Activated CD4-positive, alpha-beta T cell treated with anti-CD3 and anti-CD28 coated beads, Interleukin-2, Interleukin-6, amounts not matched to agents 100 ng/mL and 50 ng/mL, durations not matched to agents 16 hours and 8 hours (primary cell): ENCODE measurements around the gene OPCML.
"Not testable (repeated sequence)": the region's sequence is repeated elsewhere in the genome, so short reads cannot be mapped to it uniquely, and the experiment has no call there.

Source experiments
- DNase-seq: peaks from one replicate; pipeline ENCODE4 v3.0.0-alpha.2; 2020

The OPCML gene

DNA sequence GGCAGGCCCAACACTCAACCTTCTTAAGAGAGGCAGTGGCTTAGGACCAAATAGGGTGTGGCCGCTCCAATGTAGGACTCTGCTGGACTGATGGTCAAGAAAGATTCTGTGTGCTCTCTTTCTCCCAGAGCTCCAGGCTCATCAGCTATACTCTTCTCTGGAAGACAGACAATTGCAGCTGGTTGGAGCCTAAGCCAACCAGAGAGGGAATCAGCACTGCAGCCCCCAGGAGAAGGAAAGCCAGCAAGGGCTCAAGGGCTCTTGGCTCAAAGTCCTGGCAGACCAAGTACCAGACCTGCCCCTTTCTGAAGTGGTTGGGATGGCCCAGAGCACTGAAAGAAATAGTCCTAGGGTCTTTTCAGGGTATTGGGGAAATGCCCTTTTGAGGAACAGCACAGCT, 1084.5 kb downstream of the OPCML start:
- DNase-seq, result no peak

DNA sequence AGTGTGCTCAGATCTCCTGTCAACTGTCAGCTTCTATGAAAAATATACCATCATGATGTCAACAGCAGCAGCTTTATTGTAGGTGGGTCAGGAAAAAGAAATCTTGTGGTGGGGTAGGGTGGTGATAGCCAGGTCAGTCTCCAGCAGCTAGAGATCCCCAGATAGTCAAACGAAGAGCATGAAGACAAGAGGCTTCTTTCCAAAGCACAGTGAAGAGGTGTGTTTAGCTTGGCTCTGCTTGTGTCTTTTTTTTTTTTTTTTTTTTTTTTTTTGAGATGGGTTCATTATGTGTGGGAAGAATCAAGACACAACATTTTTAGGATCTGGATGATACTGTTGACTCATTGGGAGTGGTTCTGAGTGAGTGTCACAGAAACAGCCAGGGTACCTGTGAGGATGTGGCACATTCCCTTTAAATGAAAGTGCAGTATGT, 1086.4 kb downstream of the OPCML start:
- DNase-seq, result no peak

DNA sequence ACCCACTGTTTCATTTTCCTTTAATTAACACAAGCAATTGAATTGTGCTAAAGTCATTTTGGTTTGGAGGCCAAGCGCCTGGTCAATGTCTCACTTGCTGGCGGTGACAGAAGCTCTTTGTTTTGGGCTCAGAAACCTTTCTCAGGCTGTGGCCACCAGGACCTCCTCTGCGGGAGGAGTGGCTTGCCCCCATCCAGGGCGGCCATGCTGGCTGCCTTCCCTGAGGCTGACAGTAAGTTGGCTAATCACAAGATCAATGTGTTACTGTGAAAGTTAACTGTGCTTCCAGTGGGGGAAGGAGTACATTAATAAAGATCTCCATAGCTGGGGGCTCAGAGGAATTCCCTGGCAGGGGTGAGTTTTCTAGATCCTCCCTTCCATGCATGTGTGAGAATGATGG, 1087.4 kb downstream of the OPCML start:
- DNase-seq, result no peak

DNA sequence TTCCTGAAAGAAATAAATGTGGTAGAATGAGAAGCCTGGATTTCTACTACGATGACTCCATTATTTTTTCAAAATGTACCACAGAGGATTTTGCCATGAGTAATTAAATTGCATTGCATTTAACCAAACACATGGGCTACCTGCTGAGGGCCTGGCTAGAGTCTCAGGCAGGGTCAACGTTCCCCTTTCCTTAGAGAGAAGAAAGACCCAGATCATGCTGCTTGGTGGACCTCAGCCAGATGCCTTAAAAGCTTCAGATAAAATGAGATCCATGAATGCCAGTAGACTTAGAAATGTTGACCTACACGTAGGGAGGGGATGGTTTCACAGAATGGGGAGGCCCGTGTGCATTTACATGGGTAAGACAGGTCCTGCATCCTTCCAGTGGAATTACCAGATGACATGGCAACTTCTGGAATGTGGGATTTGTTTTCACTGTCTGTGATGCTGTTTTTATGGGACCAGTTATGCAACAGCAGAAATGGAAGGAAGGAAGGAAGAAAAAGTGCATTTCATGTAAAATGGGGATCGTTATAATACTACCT, 1092.5 kb downstream of the OPCML start:
- DNase-seq, result no peak

DNA sequence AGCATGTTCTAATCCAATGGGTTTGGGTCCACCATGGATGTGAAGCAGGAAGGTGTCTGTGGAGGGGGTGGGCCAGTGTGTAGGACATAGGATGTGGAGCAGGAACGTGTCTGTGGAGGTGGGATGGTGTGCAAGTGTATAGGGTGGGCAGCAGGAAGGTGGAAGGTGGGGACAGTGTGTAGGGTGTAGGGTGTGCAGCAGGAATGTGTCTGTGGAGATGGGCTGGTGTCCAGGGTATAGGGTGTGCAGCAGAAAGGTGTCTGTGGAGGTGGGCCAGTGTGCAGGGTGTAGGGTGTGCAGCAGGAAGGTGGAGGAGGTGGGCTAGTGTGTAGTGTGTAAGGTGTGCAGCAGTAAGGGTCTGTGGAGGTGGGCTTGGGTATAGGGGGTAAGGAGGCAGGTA, 1093.9 kb downstream of the OPCML start:
- no peak for DNase-seq

DNA sequence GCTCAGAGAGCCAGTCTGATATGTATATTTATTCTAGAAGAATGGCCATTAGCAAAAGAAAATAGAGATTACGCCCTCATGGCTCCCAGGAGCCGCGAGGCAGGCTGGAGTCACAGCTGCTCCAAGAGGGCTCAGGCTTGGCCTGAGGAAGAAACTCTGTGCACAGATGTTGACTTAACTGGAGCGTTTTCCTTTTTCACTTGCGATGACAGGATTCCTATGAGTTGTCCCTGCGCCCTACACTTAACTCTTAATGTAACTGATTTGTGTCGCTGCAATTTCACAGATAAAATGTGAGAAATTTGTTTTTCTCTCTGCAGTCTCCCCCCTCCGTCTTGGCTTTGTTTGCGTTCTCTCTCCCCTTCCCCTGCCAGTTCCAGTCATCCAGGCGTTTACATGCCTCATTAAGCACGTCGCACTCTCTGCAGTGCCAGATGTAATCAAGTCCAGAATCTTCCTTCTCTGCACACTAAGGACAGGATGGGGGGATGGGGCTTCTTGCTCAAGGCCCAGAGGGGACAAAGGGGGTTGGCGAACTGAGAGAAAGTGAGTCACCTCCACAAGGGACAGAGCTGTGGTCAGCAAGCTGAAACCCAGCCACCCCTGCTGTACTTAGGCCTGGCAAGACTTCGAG, 1101.8 kb downstream of the OPCML start:
- DNase-seq, result no peak

DNA sequence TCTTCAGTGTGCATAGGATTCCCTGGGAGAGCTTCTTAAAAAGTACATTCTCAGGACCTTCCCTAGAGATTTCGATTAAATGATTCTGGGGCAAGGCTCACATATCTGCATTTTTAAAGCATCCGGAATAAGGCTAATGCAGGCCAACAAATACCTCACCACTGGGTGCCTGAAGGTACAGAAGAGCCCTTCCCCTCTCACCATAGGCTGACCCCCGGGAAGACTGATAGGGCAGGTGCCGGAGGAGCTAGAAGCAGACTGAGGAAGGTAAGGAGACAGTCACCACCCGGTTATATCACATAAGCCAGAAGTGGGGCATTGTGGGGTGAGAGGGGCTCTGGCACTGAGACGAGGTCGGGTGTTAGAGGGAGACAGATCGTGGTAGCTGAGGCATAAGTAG, 1102.6 kb downstream of the OPCML start:
- no peak for DNase-seq

DNA sequence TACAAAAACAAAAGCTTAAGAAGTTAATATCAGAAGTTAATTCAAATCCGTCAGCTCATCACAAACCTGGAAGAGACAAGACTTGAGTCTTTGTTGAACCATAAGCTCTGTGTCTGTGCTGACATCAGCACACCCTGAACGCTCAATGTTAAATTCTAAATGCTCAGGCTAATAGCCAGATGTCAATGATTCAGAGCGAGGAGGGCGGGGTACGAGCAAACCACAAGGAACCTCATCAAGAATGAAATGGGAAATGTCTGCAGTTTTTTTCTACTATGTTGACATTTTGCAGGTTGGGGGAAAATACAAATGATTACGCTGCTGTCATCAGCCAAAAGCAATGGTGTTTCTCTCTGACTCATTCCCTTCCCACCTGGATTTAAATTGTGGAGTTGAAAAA, 1104.7 kb downstream of the OPCML start:
- no peak for DNase-seq

DNA sequence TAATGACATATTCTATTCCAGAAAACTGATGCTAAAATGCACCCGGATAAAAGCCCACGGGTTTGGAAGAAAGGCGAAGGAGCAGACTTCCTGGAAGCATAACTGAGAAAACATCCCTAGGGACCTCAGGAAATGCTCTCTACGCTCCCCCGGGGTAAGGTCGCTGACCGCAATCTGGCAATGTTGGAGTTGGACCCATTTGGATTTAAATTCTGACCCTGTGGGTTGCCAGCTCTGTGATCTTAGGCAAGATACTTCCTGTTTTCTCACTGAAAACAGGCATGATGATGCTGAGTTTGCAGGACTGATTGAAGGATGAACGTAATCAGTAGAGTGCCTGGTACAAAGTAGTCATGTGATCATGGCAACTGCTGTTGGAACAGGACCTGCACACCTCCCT, 1107.9 kb downstream of the OPCML start:
- no peak for DNase-seq

DNA sequence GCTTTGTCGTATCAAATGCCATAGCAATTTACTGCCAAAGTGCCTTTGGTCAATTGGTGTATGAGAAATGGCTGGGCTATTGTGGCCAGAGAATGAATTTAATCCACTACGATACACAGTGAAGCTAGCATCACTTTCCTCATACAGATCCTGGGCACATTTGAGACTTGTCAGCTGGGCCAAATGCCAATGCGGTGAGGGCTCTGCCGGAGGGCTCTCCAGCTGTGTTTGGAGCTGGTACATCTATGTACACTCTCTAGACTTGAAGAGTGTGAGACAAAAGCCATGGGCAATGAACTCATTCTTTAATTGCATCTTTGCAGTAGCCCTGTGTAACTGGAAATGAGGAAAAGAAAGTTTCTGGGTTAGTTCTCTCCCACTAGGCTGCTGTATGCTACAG, 1109.0 kb downstream of the OPCML start:
- DNase-seq, result no peak

DNA sequence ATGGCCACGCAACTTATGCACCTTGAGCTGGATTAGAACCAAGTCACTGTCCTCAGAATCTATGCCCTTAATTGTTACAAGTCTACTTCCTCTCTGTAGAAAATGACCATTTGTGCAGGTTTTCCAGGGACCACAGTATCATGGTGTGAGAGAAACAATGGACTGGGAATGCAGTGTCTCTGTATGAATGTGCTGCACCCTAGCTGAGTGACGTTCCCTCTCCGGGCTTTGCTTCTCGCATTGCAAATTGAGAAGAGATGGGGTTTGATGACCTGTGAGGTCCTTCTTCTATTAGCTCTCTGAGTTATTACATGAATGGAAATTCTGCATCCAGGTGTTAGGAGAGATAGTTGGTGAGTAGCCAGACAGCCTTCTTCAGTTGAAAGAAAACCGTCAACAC, 1109.6 kb downstream of the OPCML start:
- no peak for DNase-seq

DNA sequence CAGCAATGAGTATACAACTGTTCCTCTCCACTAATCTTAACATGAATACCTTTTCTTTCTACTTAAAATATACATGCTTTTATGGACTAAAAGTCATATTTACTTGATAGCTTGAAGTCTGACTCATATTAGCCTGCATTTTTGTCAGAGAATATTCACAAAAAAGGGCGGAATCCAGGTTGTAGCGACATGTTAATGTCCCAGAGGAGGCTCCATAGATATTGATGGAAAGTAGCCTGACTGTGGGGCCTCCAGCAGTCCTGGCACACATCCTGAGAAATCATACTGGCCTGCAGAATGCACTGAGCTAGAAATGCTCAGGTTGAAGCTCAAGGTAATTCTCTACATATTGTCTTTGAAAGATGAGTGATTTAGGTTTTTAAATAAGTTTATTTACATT, 1110.7 kb downstream of the OPCML start:
- DNase-seq, result no peak

DNA sequence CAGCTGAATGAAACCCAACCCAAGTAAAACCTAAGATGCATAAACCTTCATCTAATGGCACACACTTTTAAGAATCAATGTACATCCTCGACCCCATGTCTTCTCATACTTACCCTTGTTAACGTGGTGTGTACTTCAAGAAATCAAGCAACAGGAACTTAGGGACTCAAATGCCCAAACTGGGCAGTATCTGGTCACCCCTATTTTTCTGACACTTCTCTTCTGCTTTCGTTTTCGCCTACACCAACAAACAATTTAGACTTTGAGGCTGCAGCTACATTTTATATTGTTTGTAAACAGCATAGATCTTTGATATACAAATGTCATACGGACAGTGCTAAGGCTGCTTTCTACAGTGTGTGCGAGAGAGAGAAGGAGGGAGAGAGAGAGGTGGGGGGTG, 1117.8 kb downstream of the OPCML start:
- no peak for DNase-seq

DNA sequence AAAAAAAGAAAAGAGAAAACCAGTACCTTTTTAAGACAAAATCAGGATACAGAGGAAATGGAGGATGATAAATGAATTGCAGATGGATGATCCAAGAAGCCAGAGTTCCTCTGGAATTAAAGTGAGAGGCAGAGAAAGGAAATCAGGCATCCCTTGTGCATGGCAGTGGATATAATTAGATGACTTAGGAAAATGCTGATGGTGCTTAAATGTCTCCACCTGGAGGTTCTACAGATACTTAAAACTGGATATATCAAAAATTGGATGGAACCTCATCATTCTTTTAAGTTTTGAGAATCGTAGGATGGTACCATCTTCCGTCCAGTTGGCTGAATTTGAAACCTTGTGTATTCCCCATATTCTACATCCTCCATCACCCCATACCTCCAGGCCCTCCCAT, 1121.9 kb downstream of the OPCML start:
- DNase-seq, result no peak

DNA sequence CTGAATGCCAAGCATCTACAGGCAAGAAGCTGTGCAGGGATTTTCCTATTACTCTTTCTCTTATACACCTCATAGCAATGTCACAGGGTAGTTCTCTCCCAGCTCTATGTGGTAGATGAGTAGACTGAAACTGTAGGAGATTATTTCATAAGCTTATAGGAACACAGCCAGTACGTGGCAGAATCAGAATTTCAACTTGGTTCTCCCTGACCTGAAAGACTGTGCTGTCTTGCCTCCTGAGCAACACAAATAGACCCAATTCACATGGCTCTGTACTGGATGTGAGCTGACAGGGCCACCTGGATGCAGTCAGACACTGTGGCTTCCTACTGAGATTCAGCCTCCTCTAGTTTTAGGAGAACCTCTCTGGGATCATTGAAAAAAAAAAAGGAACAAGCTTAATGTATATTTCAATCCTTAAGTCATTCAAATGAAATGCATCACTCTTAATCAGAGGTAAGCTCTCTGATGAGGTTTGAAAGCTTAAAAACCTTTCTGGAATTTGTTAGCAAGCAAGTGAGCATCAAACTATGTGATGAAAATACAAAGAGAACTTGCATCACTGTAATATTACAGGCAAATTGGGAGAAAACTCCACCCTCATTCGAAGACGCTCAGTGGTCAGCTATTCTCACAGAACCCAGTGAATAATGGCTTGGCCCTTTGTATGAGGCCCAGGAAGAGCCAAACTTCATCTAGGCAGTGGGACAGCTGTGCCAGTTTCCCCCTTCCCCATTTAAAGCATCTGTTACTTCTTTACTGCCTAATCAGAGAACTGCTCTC, 1122.5 kb downstream of the OPCML start:
- no peak for DNase-seq

DNA sequence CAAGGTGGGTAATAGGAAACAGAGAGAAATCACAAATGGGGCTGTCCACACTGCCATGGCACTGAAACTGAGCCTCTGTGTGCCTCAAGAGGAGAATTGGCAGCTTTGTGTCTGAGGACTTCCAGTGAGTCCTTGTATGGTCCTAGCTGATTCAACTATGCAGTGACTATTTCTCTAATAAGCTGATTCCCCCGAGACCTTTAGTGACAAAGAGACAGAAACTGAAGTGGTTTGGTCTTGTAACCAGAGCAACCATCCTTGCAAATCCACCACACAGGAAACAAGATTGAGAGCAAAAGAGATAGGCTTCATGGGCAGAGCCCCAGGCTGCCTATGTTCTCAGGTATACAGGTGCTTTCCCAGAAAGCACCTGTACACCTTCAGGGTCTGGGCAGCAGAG, 1123.4 kb downstream of the OPCML start:
- DNase-seq, result no peak

DNA sequence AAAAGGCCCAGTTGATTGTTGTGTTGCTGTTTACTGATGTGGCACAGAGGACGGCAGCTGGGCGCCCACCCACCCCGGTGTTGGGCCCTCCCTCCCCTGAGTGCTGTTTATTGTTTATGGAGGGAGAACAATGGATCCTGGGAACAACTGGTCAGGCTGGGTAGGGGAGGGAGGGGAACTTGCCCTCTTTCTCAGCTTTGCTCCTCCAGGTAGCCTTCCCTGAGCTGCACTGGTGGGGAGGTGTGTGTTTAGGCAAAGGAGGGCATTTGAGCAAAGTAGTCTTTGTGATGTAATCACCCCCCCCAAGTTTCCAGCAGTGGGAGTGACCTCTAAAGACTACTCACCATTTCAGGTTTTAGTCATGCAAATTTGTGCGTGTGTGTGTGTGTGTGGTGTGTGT, 1126.6 kb downstream of the OPCML start:
- DNase-seq, result no peak

DNA sequence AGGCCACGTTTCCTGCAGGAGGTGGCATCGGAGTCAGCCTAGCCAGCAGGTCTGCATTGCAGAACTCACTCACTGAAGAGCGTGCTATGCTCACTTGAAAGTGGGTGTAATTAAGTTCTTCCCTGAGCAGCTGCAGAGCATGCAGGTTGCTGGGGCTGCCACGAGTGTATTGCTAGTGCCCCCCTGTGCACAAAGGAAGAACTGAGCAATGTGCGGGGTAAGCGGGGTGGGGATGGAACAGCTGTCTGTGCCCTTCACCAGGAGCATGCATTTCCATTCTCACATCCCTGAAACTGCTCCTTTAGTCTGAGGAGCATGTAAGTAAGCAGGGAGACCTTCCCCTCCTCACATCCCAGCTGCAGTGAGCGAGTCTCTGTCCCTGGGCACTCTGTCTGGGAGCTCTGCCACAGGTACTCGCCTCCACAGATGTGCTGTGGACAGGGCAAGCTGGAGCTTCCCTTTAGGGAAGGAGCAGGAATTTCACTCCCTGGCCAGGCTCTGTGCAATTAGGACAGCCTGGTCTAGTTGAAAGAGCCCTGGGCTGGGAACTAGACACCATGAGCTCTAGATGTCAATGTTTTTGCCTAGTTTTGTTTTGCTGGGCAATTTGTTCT, 1130.1 kb downstream of the OPCML start:
- DNase-seq, result peak; percentile 38

DNA sequence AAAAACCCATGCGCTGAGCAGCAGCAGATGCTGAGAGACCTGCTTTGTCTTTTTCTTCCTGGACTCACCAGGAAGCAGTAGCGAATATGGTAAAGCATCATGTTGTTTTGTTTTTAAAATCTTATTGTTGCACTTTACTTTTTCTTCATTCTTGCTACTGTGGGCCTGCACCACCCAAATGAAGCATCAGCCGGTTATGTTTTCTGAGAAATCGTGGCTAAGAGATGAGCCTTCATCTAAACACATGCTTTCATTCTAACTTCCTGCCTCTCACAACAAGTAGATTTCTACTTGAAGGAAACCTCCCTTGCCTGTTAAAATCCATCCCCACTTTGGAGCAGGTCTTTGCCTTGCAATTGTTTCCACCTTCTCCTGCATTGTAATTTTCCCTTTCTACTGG, 1136.0 kb downstream of the OPCML start:
- DNase-seq, result no peak

DNA sequence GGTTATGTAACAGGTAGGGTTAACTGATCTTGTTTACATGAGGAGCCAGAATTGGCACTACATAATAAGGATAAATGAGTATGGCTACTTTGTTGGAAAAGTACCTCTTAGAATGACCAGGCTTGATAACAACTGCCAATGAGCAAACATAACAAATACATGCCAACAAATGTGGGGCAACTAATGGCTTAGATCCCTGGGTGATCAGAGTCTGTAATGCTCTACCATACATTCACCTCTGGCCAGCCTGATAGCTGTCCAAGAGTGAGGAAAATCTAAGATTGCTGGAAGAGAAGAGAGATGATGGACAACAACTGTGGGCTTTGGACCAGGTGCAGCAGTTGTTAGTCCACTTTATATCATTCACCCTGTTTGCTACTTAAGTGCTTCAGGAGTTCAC, 1136.9 kb downstream of the OPCML start:
- DNase-seq, result no peak

DNA sequence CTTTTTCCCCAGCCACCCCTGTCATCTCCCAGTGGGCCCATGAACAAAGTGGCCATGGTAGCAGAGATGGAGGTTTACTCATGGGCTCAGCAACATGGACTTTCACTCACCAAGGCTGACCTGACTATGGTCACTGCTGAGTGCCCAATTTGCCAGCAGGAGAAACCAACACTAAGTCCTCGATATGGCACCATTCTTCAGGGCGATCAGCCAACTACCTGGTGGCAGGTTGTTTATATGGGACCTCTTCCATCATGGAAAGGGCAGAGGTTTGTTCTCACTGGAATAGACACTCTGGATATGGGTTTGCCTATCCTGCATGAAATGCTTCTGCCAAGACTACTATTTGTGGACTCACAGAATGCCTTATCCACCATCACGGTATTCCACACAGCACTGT, 1152.8 kb downstream of the OPCML start:
- DNase-seq, result no peak

DNA sequence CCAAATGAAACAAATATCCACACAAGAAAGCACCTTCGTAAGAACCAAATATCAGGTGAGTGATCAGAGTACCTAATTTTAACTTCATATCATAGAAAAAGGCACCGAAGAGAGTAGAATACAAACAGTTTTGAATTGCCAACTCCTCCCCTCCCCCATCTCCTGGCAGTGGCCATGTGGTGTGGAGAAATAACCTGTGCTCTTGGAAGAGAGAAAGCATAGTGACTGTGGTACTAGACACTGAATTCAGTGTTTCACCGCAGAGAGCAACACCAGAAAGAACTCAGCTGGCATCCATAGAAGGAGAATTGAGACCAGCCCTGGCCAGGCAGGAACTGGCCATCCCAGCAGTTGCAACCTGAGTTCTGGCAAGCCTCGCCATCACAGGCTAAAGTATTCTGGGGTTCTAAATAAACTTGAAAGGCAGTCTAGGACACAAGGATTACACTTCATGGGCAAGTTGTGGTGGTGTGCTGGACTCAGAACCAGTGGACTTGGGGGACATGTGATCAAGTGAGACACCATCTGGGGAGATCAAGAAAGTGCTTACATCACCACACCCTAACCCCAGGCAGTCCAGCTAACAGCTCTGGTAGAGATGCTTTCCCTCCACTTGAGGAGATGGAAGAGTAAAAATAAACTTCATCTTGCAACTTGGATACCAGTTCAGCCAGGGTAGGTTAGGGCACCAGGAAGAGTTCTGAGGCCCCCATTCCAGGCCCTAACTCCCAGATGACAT, 1158.7 kb downstream of the OPCML start:
- DNase-seq, result no peak

DNA sequence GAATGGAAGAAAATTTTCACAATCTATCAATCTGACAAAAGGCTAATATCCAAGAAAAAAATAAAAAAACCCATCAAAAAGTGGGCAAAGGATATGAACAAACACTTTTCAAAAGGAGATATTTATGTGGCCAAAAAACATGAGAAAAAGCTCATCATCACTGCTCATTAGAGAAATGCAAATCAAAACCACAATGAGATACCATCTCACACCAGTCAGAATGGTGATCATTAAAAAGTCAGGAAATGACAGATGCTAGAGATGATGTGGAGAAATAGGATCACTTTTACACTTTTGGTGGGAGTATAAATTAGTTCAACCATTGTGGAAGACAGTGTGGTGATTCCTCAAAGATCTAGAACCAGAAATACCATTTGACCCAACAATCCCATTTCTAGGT, 1162.2 kb downstream of the OPCML start:
- not testable (repeated sequence) for DNase-seq
